Measurements from ENCODE around the gene MIEF1.
"Not testable (repeated sequence)": the region's sequence is repeated elsewhere in the genome, so short reads cannot be mapped to it uniquely, and the experiment has no call there.

The MIEF1 gene

GRCh38 chr22:39490966-39491680 is 11.0 kb upstream of the MIEF1 start:
- no peak for DNase-seq

- no peak for DNase-seq
Observed at GRCh38 chr22:39491696-39492095, 10.4 kb upstream of the MIEF1 start.

GRCh38 chr22:39492186-39492585 is 9.9 kb upstream of the MIEF1 start:
- no peak for DNase-seq

- no peak for DNase-seq
Observed at GRCh38 chr22:39493759-39494158, 8.3 kb upstream of the MIEF1 start.

GRCh38 chr22:39494471-39495120 is 7.5 kb upstream of the MIEF1 start:
- no peak for DNase-seq

- DNase-seq, result peak; percentile 59 to 61
Observed at GRCh38 chr22:39496131-39496838, 5.8 kb upstream of the MIEF1 start.

GRCh38 chr22:39497429-39497828 is 4.7 kb upstream of the MIEF1 start:
- no peak for DNase-seq

GRCh38 chr22:39498368-39498767 is 3.7 kb upstream of the MIEF1 start:
- DNase-seq, result no peak

- DNase-seq, result no peak
Observed at GRCh38 chr22:39498802-39499201, 3.3 kb upstream of the MIEF1 start.

- DNase-seq, result no peak
Observed at GRCh38 chr22:39500101-39500500, 2.0 kb upstream of the MIEF1 start.

- no peak for DNase-seq
Observed at GRCh38 chr22:39501644-39502108, 414 bp upstream of the MIEF1 start.

- no peak for DNase-seq
Observed at GRCh38 chr22:39502789-39503409, 809 bp downstream of the MIEF1 start.

GRCh38 chr22:39503630-39504029 is 1.5 kb downstream of the MIEF1 start:
- DNase-seq, result no peak

- DNase-seq, result no peak
Observed at GRCh38 chr22:39504071-39504470, 2.0 kb downstream of the MIEF1 start.

- not testable (repeated sequence) for DNase-seq
Observed at GRCh38 chr22:39507021-39507420, 4.9 kb downstream of the MIEF1 start.

- DNase-seq, result no peak
Observed at GRCh38 chr22:39508393-39508792, 6.3 kb downstream of the MIEF1 start.

- no peak for DNase-seq
Observed at GRCh38 chr22:39510529-39511149, 8.5 kb downstream of the MIEF1 start.

GRCh38 chr22:39511226-39511625 is 9.1 kb downstream of the MIEF1 start:
- DNase-seq, result no peak

- no peak for DNase-seq
Observed at GRCh38 chr22:39512026-39512425, 9.9 kb downstream of the MIEF1 start.

GRCh38 chr22:39513791-39514190 is 11.7 kb downstream of the MIEF1 start:
- no peak for DNase-seq

- DNase-seq, result peak in 1 of 2 experiments; percentile 47
Observed at GRCh38 chr22:39514373-39514973, 12.4 kb downstream of the MIEF1 start.

GRCh38 chr22:39515266-39516050 is 13.4 kb downstream of the MIEF1 start:
- no peak for DNase-seq
